ENCODE measurements around the gene ANTXR1. TPM values are rescaled to one million over a fixed set of nuclear protein-coding genes. Genes with fewer than 3 reads are reported as not detected.

Gene ANTXR1
- polyA plus RNA-seq, 1 of the 3 experiments (the other 2 are of a cell fraction) = 114 TPM

DNA sequence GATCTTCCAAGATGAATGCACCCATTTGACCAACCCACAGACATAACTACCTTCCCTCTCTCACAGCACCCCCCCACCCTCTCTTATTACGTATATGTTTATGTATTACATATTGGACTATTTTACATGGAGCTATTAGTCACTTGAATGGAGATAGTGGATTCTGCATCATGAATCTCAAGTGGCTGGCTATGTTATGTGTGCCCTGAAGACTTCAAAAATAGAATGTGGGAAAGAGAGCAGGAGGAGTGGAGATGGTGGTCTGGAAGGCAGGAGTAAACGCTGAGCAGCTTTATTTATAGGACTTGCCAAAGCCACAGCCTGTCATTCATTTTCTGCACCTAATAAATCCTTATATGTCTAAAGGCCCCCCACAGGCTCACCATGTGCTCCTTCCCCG lies 4.9 kb downstream of the ANTXR1 start:
- Histone ChIP-seq H3K9me3 (no peaks in the 10 kb centered on the region), H3F3A (replicated peaks; ENCODE audit: insufficient read depth) (peaks cover 13% of the 10 kb centered on the region), H3K27ac (ENCODE audit: low read depth in 2 of 2, low read length in 1 of 2) (peak overlapping the region in 1 of 2 experiments; percentile 44; a peak in 2 of 4 replicates), H3K79me2 (ENCODE audit: insufficient read depth) (peaks cover 99% of the 10 kb centered on the region), H3K4me1 (ENCODE audit: control insufficient read depth in 1 of 2, insufficient read depth in 2 of 2, low read depth in 1 of 2, low read length in 1 of 2) (peaks cover 29 to 57% of the 10 kb centered on the region in 2 experiments), H3K36me3 (replicated peaks in 1 of 2; ENCODE audit: control insufficient read depth in 1 of 2, insufficient read depth in 2 of 2, low read length in 1 of 2) (peaks cover 3 to 46% of the 10 kb centered on the region in 2 experiments), H4K20me1 (ENCODE audit: insufficient read depth) (peaks cover 75% of the 10 kb centered on the region), H3K4me3 (ENCODE audit: low read depth in 2 of 2, low read length in 1 of 2) (no peak overlapping the region), H3K27me3 (ENCODE audit: insufficient read depth) (no peaks in the 10 kb centered on the region), H2AFZ (ENCODE audit: low read depth) (no peak overlapping the region), H3K9me2 (no peaks in the 10 kb centered on the region), H3K4me2 (peak overlapping the region; percentile 82), H3K9ac (no peak overlapping the region)
- TF ChIP-seq ZBTB33 (IDR thresholded peaks at IDR 0.05; ENCODE audit: borderline replicate concordance, low read depth) = no peak
- TF ChIP-seq PBX3 (IDR thresholded peaks at IDR 0.05) = no peak
- no peak for TF ChIP-seq TEAD4 (IDR thresholded peaks at IDR 0.05; ENCODE audit: borderline replicate concordance, insufficient read depth)
- no peak for TF ChIP-seq SMC3 (IDR thresholded peaks at IDR 0.05; ENCODE audit: low read depth, low read length)
- TF ChIP-seq ELF1 (IDR thresholded peaks at IDR 0.05) = no peak
- no peak for TF ChIP-seq TCF12 (IDR thresholded peaks at IDR 0.05)
- TF ChIP-seq CHD2 (IDR thresholded peaks at IDR 0.05; ENCODE audit: low read length, partially characterized antibody) = no peak
- TF ChIP-seq SIN3A (IDR thresholded peaks at IDR 0.05; ENCODE audit: borderline replicate concordance, low read depth, low read length) = no peak
- ChIA-PET POLR2A (no interaction called here), CTCF (interaction anchor here (1.2 to 1.9 kb wide), 2 partner anchors 9 to 12 kb away, joined by 5 read pairs; no protein-coding TSS in a partner anchor)
- no peak for DNase-seq
- WGBS (ENCODE audit: low lambda C conversion rate) = 85% methylated on average over 3 of the region's 3 CpGs

DNA sequence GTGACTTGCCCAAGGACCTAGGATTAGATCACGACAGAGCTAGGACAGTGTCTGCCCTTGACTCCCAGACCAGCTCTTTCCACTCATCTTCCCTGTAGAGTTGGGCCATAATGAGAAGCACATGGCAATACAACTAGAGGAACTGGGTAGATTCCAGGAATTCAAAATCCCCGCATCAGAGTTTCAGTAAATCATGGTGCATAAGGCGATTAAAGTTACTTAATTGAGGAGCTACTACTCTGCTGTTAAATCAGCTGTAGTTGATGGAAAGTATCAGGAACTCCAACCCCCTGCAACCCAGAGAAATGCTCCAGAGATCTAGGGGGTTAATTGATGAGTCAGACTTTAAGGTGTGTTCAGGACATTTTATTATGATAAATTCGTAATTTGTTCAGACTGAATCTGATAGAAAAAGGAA lies 5.7 kb downstream of the ANTXR1 start:
- WGBS (ENCODE audit: low lambda C conversion rate) = 29% methylated on average over 4 of the region's 4 CpGs
- peak; percentile 24 for DNase-seq
- Histone ChIP-seq H3K4me2 (peak overlapping the region; percentile 82), H3K27ac (ENCODE audit: low read depth in 2 of 2, low read length in 1 of 2) (peak overlapping the region; percentile 12 to 44; a peak in 3 of 4 replicates), H3K9ac (no peak overlapping the region), H3K27me3 (ENCODE audit: insufficient read depth) (no peaks in the 10 kb centered on the region), H4K20me1 (ENCODE audit: insufficient read depth) (peaks cover 83% of the 10 kb centered on the region), H3K36me3 (replicated peaks in 1 of 2; ENCODE audit: control insufficient read depth in 1 of 2, insufficient read depth in 2 of 2, low read length in 1 of 2) (peaks cover 3 to 50% of the 10 kb centered on the region in 2 experiments), H3K4me3 (ENCODE audit: low read depth in 2 of 2, low read length in 1 of 2) (no peak overlapping the region), H3K9me3 (no peaks in the 10 kb centered on the region), H3K4me1 (ENCODE audit: control insufficient read depth in 1 of 2, insufficient read depth in 2 of 2, low read depth in 1 of 2, low read length in 1 of 2) (peaks cover 29 to 57% of the 10 kb centered on the region in 2 experiments), H2AFZ (ENCODE audit: low read depth) (no peak overlapping the region), H3K79me2 (ENCODE audit: insufficient read depth) (peaks cover 100% of the 10 kb centered on the region), H3K9me2 (no peaks in the 10 kb centered on the region), H3F3A (replicated peaks; ENCODE audit: insufficient read depth) (peaks cover 10% of the 10 kb centered on the region)
- CTCF ChIA-PET = interaction anchor here (1.8 kb wide), 1 partner anchor 288 kb away, joined by 7 read pairs; no protein-coding TSS in a partner anchor
- POLR2A ChIA-PET = no interaction called here
- TF ChIP-seq ZBTB33 (IDR thresholded peaks at IDR 0.05; ENCODE audit: borderline replicate concordance, low read depth) (no peak), PBX3 (IDR thresholded peaks at IDR 0.05) (0 out of 2 replicates have a peak, but pooled peaks have one; percentile 14), RCOR1 (IDR thresholded peaks at IDR 0.05; ENCODE audit: low read length) (no peak), SMC3 (IDR thresholded peaks at IDR 0.05; ENCODE audit: low read depth, low read length) (no peak), FOXJ3 (CRISPR knock-in tag; IDR thresholded peaks at IDR 0.05) (no peak), TEAD4 (IDR thresholded peaks at IDR 0.05; ENCODE audit: borderline replicate concordance, insufficient read depth) (no peak), FOXM1 (IDR thresholded peaks at IDR 0.05; ENCODE audit: low read depth) (no peak), GABPA (IDR thresholded peaks at IDR 0.05; ENCODE audit: low read depth) (no peak), SIN3A (IDR thresholded peaks at IDR 0.05; ENCODE audit: borderline replicate concordance, low read depth, low read length) (0 out of 2 replicates have a peak, but pooled peaks have one; percentile 22), TCF12 (IDR thresholded peaks at IDR 0.05) (peak; percentile 58), MXI1 (IDR thresholded peaks at IDR 0.05; ENCODE audit: low read depth, low read length) (peak; percentile 47; the same call in 1 of the 2 replicates), USF2 (IDR thresholded peaks at IDR 0.05; ENCODE audit: borderline replicate concordance, low read depth, low read length) (no peak), MEF2A (IDR thresholded peaks at IDR 0.05; ENCODE audit: borderline replicate concordance, low read depth) (no peak)
- TF ChIP-seq, protein P1, sequence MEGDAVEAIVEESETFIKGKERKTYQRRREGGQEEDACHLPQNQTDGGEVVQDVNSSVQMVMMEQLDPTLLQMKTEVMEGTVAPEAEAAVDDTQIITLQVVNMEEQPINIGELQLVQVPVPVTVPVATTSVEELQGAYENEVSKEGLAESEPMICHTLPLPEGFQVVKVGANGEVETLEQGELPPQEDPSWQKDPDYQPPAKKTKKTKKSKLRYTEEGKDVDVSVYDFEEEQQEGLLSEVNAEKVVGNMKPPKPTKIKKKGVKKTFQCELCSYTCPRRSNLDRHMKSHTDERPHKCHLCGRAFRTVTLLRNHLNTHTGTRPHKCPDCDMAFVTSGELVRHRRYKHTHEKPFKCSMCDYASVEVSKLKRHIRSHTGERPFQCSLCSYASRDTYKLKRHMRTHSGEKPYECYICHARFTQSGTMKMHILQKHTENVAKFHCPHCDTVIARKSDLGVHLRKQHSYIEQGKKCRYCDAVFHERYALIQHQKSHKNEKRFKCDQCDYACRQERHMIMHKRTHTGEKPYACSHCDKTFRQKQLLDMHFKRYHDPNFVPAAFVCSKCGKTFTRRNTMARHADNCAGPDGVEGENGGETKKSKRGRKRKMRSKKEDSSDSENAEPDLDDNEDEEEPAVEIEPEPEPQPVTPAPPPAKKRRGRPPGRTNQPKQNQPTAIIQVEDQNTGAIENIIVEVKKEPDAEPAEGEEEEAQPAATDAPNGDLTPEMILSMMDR (IDR thresholded peaks at IDR 0.05) = no peak

Data from SK-N-SH (cell line).